GM06990 (cell line): ENCODE data around the gene FAM228B.

Experiments used
- DNase-seq: peaks from one replicate; pipeline ENCODE4 v3.0.0-alpha.2; 2011; ENCODE audit not compliant: insufficient read length; ENCODE audit errors: extremely low read depth
- H3K27me3 ChIP-seq: replicated peaks from 2 replicates; pipeline ENCODE4 v1.6.0; 2011; ENCODE audit warnings: low read length; ENCODE audit not compliant: control insufficient read depth, insufficient read depth
- H3K36me3 ChIP-seq: 2 replicates; pipeline ENCODE4 v1.5.1; 2011; ENCODE audit warnings: low read length; ENCODE audit not compliant: control insufficient read depth, insufficient read depth
- H3K4me3 ChIP-seq: replicated peaks from 2 replicates; pipeline ENCODE4 v1.5.1; 2011; ENCODE audit warnings: low read depth, mild to moderate bottlenecking, control low read depth, low read length
- CTCF ChIP-seq: IDR thresholded peaks from 2 replicates; pipeline ENCODE4 v1.5.1; 2011; ENCODE audit warnings: low read length, control low read depth, mild to moderate bottlenecking, inconsistent platforms; ENCODE audit not compliant: insufficient read depth, poor library complexity, severe bottlenecking

FAM228B gene

GRCh38 chr2:24147364-24147763 lies 24.1 kb downstream of the FAM228B start:
- DNase-seq, result no peak
- H3K36me3 ChIP-seq, result no peaks in the 10 kb centered on the region; the same call in 1 of the 2 replicates
- no peaks in the 10 kb centered on the region for H3K27me3 ChIP-seq
- TF ChIP-seq CTCF, result no peak
- no peak overlapping the region for H3K4me3 ChIP-seq

- Histone ChIP-seq H3K27me3 (no peaks in the 10 kb centered on the region), H3K36me3 (no peaks in the 10 kb centered on the region), H3K4me3 (no peak overlapping the region)
- DNase-seq, result no peak
- no peak for TF ChIP-seq CTCF
Measured at GRCh38 chr2:24152413-24153197, 29.3 kb downstream of the FAM228B start.

- Histone ChIP-seq H3K4me3 (no peak overlapping the region), H3K27me3 (no peaks in the 10 kb centered on the region), H3K36me3 (no peaks in the 10 kb centered on the region)
- DNase-seq, result no peak
- TF ChIP-seq CTCF, result no peak
Measured at GRCh38 chr2:24153478-24153877, 30.2 kb downstream of the FAM228B start.

- no peaks in the 10 kb centered on the region for H3K27me3 ChIP-seq
- no peak for DNase-seq
- H3K4me3 ChIP-seq, result no peak overlapping the region
- no peaks in the 10 kb centered on the region for H3K36me3 ChIP-seq
- TF ChIP-seq CTCF, result no peak
Measured at GRCh38 chr2:24158131-24158530, 34.9 kb downstream of the FAM228B start.

- no peak for DNase-seq
- Histone ChIP-seq H3K27me3 (no peaks in the 10 kb centered on the region), H3K36me3 (no peaks in the 10 kb centered on the region), H3K4me3 (no peak overlapping the region)
- TF ChIP-seq CTCF, result no peak
Measured at GRCh38 chr2:24159708-24160107, 36.4 kb downstream of the FAM228B start.
